ENCODE results near the gene STYX. TPM values are rescaled to one million over a fixed set of nuclear protein-coding genes. Genes with fewer than 3 reads are reported as not detected.
"Not testable (repeated sequence)": the region's sequence is repeated elsewhere in the genome, so short reads cannot be mapped to it uniquely, and the experiment has no call there.

STYX gene
- total RNA-seq, 1 experiment from 2014 or later: 24.4 TPM

DNA sequence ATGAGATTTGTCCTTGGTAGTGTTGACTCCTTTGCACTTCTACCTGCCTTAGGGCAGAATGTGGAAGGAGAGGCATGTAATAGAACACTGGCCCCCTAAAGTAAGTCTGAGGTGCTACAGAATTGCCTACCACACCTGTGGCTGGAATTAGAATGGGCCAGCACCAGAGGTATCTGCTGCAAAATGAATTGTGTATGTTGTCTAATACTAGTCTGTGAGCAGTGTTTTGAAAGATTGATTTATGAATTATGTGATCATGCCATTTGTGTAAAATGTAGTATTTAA, 5.7 kb upstream of the STYX start:
- Mint-ChIP-seq H3K27me3 (ENCODE audit: insufficient read depth, unreplicated experiment) (no peaks in the 10 kb centered on the region), H3K9me3 (ENCODE audit: unreplicated experiment) (no peaks in the 10 kb centered on the region), H3K4me1 (ENCODE audit: low read depth, unreplicated experiment) (no peaks in the 10 kb centered on the region), H3K27ac (ENCODE audit: unreplicated experiment) (no peak overlapping the region), H3K36me3 (ENCODE audit: insufficient read depth, unreplicated experiment) (peaks cover 70% of the 10 kb centered on the region), H3K4me3 (ENCODE audit: unreplicated experiment) (no peak overlapping the region)
- no peaks in the 10 kb centered on the region for H3K9me3 ChIP-seq
- TF ChIP-seq, protein P1, sequence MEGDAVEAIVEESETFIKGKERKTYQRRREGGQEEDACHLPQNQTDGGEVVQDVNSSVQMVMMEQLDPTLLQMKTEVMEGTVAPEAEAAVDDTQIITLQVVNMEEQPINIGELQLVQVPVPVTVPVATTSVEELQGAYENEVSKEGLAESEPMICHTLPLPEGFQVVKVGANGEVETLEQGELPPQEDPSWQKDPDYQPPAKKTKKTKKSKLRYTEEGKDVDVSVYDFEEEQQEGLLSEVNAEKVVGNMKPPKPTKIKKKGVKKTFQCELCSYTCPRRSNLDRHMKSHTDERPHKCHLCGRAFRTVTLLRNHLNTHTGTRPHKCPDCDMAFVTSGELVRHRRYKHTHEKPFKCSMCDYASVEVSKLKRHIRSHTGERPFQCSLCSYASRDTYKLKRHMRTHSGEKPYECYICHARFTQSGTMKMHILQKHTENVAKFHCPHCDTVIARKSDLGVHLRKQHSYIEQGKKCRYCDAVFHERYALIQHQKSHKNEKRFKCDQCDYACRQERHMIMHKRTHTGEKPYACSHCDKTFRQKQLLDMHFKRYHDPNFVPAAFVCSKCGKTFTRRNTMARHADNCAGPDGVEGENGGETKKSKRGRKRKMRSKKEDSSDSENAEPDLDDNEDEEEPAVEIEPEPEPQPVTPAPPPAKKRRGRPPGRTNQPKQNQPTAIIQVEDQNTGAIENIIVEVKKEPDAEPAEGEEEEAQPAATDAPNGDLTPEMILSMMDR (IDR thresholded peaks at IDR 0.05; ENCODE audit: insufficient read depth in 1 of 2, low read depth in 1 of 2, low read length in 1 of 2, severe bottlenecking in 1 of 2, unreplicated experiment in 1 of 2): no peak
- ChIA-PET CTCF (no interaction called here), POLR2A (no interaction called here)
- H3K4me3 ChIP-seq (ENCODE audit: low read depth, low read length): no peak overlapping the region
- H3K36me3 ChIP-seq (ENCODE audit: control insufficient read depth, insufficient read depth, low read length): peaks cover 2% of the 10 kb centered on the region; the same call in 1 of the 2 replicates
- H3K4me1 ChIP-seq: no peaks in the 10 kb centered on the region
- H3K27me3 ChIP-seq (replicated peaks; ENCODE audit: control insufficient read depth, insufficient read depth, low read length): no peaks in the 10 kb centered on the region
- no peak for DNase-seq
- no TSS peak for BruUV-seq (replicated peaks)
- intact Hi-C loops (cut with micrococcal nuclease; ENCODE audit: unreplicated experiment): no loop called here

DNA sequence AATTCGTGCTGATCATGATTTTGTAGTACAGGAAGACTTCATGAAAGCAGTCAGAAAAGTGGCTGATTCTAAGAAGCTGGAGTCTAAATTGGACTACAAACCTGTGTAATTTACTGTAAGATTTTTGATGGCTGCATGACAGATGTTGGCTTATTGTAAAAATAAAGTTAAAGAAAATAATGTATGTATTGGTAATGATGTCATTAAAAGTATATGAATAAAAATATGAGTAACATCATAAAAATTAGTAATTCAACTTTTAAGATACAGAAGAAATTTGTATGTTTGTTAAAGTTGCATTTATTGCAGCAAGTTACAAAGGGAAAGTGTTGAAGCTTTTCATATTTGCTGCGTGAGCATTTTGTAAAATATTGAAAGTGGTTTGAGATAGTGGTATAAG, 2.5 kb upstream of the STYX start:
- H3K4me3 Mint-ChIP-seq (ENCODE audit: unreplicated experiment); H3K27me3 Mint-ChIP-seq (ENCODE audit: insufficient read depth, unreplicated experiment); DNase-seq; CTCF ChIA-PET; H3K36me3 ChIP-seq (ENCODE audit: control insufficient read depth, insufficient read depth, low read length); H3K4me1 ChIP-seq; H3K27me3 ChIP-seq (replicated peaks; ENCODE audit: control insufficient read depth, insufficient read depth, low read length); H3K4me3 ChIP-seq (ENCODE audit: low read depth, low read length); H3K4me1 Mint-ChIP-seq (ENCODE audit: low read depth, unreplicated experiment); H3K9me3 ChIP-seq; intact Hi-C loops (cut with micrococcal nuclease; ENCODE audit: unreplicated experiment); H3K9me3 Mint-ChIP-seq (ENCODE audit: unreplicated experiment); H3K27ac Mint-ChIP-seq (ENCODE audit: unreplicated experiment); BruUV-seq (replicated peaks): not testable (repeated sequence)
- POLR2A ChIA-PET: interaction anchor here (0.6 kb wide), 1 partner anchor 11 kb away, joined by 7 read pairs; no protein-coding TSS in a partner anchor
- peaks cover 56% of the 10 kb centered on the region for H3K36me3 Mint-ChIP-seq (ENCODE audit: insufficient read depth, unreplicated experiment)

DNA sequence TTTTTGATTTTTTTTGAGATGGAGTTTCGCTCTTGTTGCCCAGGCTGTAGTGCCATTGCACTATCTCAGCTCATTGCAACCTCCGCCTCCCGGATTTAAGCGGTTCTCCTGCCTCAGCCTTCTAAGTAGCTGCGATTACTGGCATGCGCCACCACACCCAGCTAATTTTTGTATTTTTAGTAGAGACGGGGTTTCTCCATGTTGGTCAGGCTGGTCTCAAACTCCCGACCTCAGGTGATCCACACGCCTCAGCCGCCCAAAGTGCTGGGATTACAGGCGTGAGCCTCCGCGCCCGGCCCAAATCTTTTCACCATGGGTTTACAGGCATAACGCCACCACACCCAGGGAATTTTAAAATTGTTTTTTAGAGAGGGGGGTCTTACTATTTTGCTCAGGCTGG, 931 bp upstream of the STYX start:
- H3K4me3 Mint-ChIP-seq (ENCODE audit: unreplicated experiment); H3K27me3 Mint-ChIP-seq (ENCODE audit: insufficient read depth, unreplicated experiment); H3K27ac Mint-ChIP-seq (ENCODE audit: unreplicated experiment); intact Hi-C loops (cut with micrococcal nuclease; ENCODE audit: unreplicated experiment); H3K4me3 ChIP-seq (ENCODE audit: low read depth, low read length); H3K4me1 Mint-ChIP-seq (ENCODE audit: low read depth, unreplicated experiment); CTCF ChIA-PET; H3K27me3 ChIP-seq (replicated peaks; ENCODE audit: control insufficient read depth, insufficient read depth, low read length); H3K4me1 ChIP-seq; H3K36me3 ChIP-seq (ENCODE audit: control insufficient read depth, insufficient read depth, low read length); BruUV-seq (replicated peaks); DNase-seq; H3K9me3 Mint-ChIP-seq (ENCODE audit: unreplicated experiment); H3K9me3 ChIP-seq: not testable (repeated sequence)
- peaks cover 57% of the 10 kb centered on the region for H3K36me3 Mint-ChIP-seq (ENCODE audit: insufficient read depth, unreplicated experiment)
- POLR2A ChIA-PET: interaction anchor here (1.4 kb wide), 1 partner anchor 177 kb away, joined by 5 read pairs; the partner anchor contains the start of genes GPR137C and TXNDC16

DNA sequence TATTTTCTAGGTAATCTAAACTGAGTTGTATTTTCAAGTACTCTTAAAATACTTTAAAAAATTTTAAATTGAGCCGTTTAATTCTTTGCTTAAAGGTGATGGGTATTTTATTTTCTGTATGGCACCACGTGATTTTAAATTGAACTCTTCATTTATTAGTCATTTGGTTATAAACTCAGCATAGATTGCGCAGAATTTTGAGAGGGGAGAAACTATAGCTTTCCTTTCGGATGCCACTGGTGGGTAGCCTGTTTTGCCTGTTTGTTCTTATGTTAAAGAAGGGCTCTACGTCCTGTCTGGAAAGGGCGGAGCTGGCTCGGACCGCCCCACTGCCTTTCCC, 411 bp upstream of the STYX start:
- intact Hi-C loops (cut with micrococcal nuclease; ENCODE audit: unreplicated experiment): no loop called here
- BruUV-seq (replicated peaks): no TSS peak
- peak overlapping the region; percentile 96 for H3K27ac Mint-ChIP-seq (ENCODE audit: unreplicated experiment)
- ChIA-PET CTCF (interaction anchor here (0.9 kb wide), 1 partner anchor 34 kb away, joined by 4 read pairs; the partner anchor contains the start of gene ERO1A), POLR2A (interaction anchor here (0.9 to 1.4 kb wide), 2 partner anchors 22 to 177 kb away, joined by 5 to 6 read pairs; partner anchors contain the start of genes GPR137C, PSMC6 and TXNDC16)
- Histone ChIP-seq H3K36me3 (ENCODE audit: control insufficient read depth, insufficient read depth, low read length) (peaks cover 3% of the 10 kb centered on the region; the same call in 1 of the 2 replicates), H3K9me3 (no peaks in the 10 kb centered on the region), H3K4me3 (ENCODE audit: low read depth, low read length) (peak overlapping the region; percentile 9; the same call in 1 of the 2 replicates), H3K27me3 (replicated peaks; ENCODE audit: control insufficient read depth, insufficient read depth, low read length) (no peaks in the 10 kb centered on the region), H3K4me1 (no peaks in the 10 kb centered on the region)
- no peaks in the 10 kb centered on the region for H3K9me3 Mint-ChIP-seq (ENCODE audit: unreplicated experiment)
- H3K36me3 Mint-ChIP-seq (ENCODE audit: insufficient read depth, unreplicated experiment): peaks cover 54% of the 10 kb centered on the region
- no peaks in the 10 kb centered on the region for H3K27me3 Mint-ChIP-seq (ENCODE audit: insufficient read depth, unreplicated experiment)
- TF ChIP-seq, protein P1 (IDR thresholded peaks at IDR 0.05; ENCODE audit: insufficient read depth in 1 of 2, low read depth in 1 of 2, low read length in 1 of 2, severe bottlenecking in 1 of 2, unreplicated experiment in 1 of 2): no peak
- no peak for DNase-seq
- H3K4me3 Mint-ChIP-seq (ENCODE audit: unreplicated experiment): peak overlapping the region; percentile 94
- H3K4me1 Mint-ChIP-seq (ENCODE audit: low read depth, unreplicated experiment): peaks cover 6% of the 10 kb centered on the region
